MCF 10A (cell line): ENCODE data around the gene WWOX. TPM values are rescaled to one million over a fixed set of nuclear protein-coding genes. Genes with fewer than 3 reads are reported as not detected.

Experiments
- BruUV-seq: library from RNA; stranded (reverse); fragments of 400-500 nt; replicated peaks from 2 replicates; lab custom pipeline; 2021; lab: Mats Ljungman, UMichigan
- CTCF ChIA-PET: fragments of 300-600 bp; sonication (Branson Sonifier 250); formaldehyde crosslinking; extraction: SDS; loops from one replicate; lab custom pipeline; 2021; ENCODE audit warnings: antibody characterized with exemption, inconsistent platforms; lab: Yijun Ruan, JAX
- POLR2A ChIA-PET: fragments of 300-600, 350-650 bp; sonication (Branson Sonifier 250); formaldehyde crosslinking; extraction: SDS; loops from one replicate; lab custom pipeline; 2020; ENCODE audit warnings: antibody characterized with exemption, inconsistent platforms; lab: Yijun Ruan, JAX
- DNase-seq: peaks from one replicate; pipeline ENCODE4 v3.0.0-alpha.2; 2018; ENCODE audit not compliant: unreplicated experiment
- H3K27ac Mint-ChIP-seq: one replicate; pipeline ENCODE4 v1.8.0; 2022; ENCODE audit warnings: mild to moderate bottlenecking, low read depth, mixed read lengths; ENCODE audit not compliant: unreplicated experiment
- H3K27me3 Mint-ChIP-seq: one replicate; pipeline ENCODE4 v1.8.0; 2022; ENCODE audit warnings: mixed read lengths; ENCODE audit not compliant: insufficient read depth, unreplicated experiment
- H3K36me3 Mint-ChIP-seq: one replicate; pipeline ENCODE4 v1.8.0; 2022; ENCODE audit warnings: mild to moderate bottlenecking, moderate library complexity, mixed read lengths; ENCODE audit not compliant: insufficient read depth, unreplicated experiment
- H3K4me1 Mint-ChIP-seq: one replicate; pipeline ENCODE4 v1.8.0; 2022; ENCODE audit warnings: mixed read lengths; ENCODE audit not compliant: insufficient read depth, unreplicated experiment
- H3K4me3 Mint-ChIP-seq: one replicate; pipeline ENCODE4 v1.8.0; 2022; ENCODE audit warnings: mild to moderate bottlenecking, moderate library complexity, mixed read lengths; ENCODE audit not compliant: unreplicated experiment
- H3K9me3 Mint-ChIP-seq: one replicate; pipeline ENCODE4 v1.8.0; 2022; ENCODE audit warnings: mixed read lengths; ENCODE audit not compliant: unreplicated experiment
- intact Hi-C: fragments of 100-400 bp; cut with micrococcal nuclease; formaldehyde crosslinking; loops from 2 replicates; pipeline ENCODE4 v1.14.1; 2022
- total RNA-seq: library from RNA; stranded (reverse); gene quantifications from 2 replicates; pipeline ENCODE4 v1.2.3, GENCODE V29; 2022
- TF ChIP-seq, protein P1 (sequence below): fragments of 200-600 bp; IDR thresholded peaks from one replicate; pipeline ENCODE4 v1.8.0; 2022; ENCODE audit warnings: antibody characterized with exemption, mild to moderate bottlenecking; ENCODE audit not compliant: unreplicated experiment

WWOX gene
- total RNA-seq, 1 experiment from 2014 or later, result 18.1 TPM

DNA sequence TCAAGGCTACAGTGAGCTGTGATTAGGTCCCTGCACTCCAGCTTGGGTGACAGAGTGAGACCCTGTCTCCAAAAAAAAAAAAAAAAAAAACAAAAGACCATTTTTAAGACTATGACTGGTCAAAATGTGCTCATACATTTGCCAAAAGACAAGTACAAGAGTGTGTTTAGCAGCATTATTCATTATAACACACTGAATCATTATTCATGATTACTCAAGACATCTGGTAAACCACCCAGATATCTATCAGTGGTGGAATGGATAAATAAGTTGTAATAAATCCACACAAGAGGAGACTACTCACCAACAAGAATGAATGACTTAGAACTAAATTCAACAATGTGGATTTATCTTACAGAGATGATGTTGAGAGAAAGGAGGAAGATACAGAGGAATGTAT is 784.8 kb downstream of the WWOX start:
- intact Hi-C loops, result no loop called here
- Mint-ChIP-seq H3K36me3 (no peaks in the 10 kb centered on the region), H3K4me1 (peaks cover 5% of the 10 kb centered on the region), H3K9me3 (no peaks in the 10 kb centered on the region), H3K4me3 (no peak overlapping the region), H3K27ac (no peak overlapping the region), H3K27me3 (peaks cover 14% of the 10 kb centered on the region)
- no peak for DNase-seq
- no TSS peak for BruUV-seq
- TF ChIP-seq, protein P1, sequence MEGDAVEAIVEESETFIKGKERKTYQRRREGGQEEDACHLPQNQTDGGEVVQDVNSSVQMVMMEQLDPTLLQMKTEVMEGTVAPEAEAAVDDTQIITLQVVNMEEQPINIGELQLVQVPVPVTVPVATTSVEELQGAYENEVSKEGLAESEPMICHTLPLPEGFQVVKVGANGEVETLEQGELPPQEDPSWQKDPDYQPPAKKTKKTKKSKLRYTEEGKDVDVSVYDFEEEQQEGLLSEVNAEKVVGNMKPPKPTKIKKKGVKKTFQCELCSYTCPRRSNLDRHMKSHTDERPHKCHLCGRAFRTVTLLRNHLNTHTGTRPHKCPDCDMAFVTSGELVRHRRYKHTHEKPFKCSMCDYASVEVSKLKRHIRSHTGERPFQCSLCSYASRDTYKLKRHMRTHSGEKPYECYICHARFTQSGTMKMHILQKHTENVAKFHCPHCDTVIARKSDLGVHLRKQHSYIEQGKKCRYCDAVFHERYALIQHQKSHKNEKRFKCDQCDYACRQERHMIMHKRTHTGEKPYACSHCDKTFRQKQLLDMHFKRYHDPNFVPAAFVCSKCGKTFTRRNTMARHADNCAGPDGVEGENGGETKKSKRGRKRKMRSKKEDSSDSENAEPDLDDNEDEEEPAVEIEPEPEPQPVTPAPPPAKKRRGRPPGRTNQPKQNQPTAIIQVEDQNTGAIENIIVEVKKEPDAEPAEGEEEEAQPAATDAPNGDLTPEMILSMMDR, result no peak
- ChIA-PET POLR2A (interaction anchor here (0.7 kb wide), 1 partner anchor 705 kb away, joined by 3 read pairs; no protein-coding TSS in a partner anchor), CTCF (no interaction called here)

DNA sequence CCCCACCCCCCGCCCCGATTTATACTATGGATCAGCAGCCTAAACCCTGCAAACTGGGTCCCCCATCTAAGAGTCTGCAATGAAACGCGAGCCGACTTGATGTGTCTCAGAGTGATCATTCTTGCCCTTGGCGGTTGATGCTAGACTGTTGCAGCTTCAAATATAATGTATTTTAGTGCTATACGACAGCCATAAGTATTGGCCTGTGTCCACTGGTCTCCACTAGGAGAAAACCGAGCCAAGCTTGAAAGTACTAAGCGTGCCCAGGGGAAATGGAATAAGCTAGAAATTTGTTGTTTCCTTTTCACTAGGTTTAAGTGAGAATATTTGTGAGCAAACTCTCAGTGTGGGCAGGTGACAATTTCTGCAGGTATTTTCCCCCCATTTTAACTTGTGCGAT is 789.9 kb downstream of the WWOX start:
- H3K9me3 Mint-ChIP-seq, result no peaks in the 10 kb centered on the region
- ChIA-PET CTCF (interaction anchor here (0.6 to 0.7 kb wide), 3 partner anchors 143 to 1837 kb away, joined by 3 read pairs; no protein-coding TSS in a partner anchor), POLR2A (no interaction called here)
- H3K4me3 Mint-ChIP-seq, result no peak overlapping the region
- H3K36me3 Mint-ChIP-seq, result no peaks in the 10 kb centered on the region
- H3K27me3 Mint-ChIP-seq, result peaks cover 14% of the 10 kb centered on the region
- no TSS peak for BruUV-seq
- H3K4me1 Mint-ChIP-seq, result peaks cover 2% of the 10 kb centered on the region
- H3K27ac Mint-ChIP-seq, result no peak overlapping the region
- intact Hi-C loops, result no loop called here
- TF ChIP-seq, protein P1, result no peak
- no peak for DNase-seq

DNA sequence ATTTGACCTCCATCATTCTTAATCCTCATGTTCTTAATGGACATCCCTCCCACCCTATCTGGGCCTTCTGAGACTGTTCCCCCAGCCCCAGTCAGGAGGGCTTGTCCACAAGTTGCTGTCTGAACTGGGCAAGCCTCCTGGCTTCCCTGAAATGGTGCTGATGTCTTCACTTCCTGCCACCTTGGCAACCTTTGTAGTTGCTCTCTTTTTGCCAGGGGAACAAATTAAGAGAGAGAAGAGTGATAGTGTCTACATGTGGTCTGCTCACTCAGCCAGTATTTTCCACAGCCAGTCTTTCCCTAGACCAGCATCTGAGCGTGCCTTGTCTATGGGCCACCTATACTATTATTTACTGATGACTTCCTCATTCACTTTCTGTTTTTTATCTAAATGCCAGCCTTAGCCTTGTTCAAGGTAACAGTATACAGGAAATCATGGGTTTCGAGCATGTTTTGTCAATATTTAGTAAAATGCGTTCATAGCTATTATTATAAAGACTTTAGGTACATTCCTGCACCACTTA is 791.0 kb downstream of the WWOX start:
- TF ChIP-seq, protein P1, result no peak
- CTCF ChIA-PET, result no interaction called here
- H3K36me3 Mint-ChIP-seq, result no peaks in the 10 kb centered on the region
- no peaks in the 10 kb centered on the region for H3K9me3 Mint-ChIP-seq
- H3K27ac Mint-ChIP-seq, result no peak overlapping the region
- no peak overlapping the region for H3K4me3 Mint-ChIP-seq
- POLR2A ChIA-PET, result interaction anchor here (0.6 kb wide), 1 partner anchor 113 kb away, joined by 3 read pairs; no protein-coding TSS in a partner anchor
- H3K27me3 Mint-ChIP-seq, result peaks cover 14% of the 10 kb centered on the region
- DNase-seq, result no peak
- BruUV-seq, result no TSS peak
- no peaks in the 10 kb centered on the region for H3K4me1 Mint-ChIP-seq
- intact Hi-C loops, result no loop called here

DNA sequence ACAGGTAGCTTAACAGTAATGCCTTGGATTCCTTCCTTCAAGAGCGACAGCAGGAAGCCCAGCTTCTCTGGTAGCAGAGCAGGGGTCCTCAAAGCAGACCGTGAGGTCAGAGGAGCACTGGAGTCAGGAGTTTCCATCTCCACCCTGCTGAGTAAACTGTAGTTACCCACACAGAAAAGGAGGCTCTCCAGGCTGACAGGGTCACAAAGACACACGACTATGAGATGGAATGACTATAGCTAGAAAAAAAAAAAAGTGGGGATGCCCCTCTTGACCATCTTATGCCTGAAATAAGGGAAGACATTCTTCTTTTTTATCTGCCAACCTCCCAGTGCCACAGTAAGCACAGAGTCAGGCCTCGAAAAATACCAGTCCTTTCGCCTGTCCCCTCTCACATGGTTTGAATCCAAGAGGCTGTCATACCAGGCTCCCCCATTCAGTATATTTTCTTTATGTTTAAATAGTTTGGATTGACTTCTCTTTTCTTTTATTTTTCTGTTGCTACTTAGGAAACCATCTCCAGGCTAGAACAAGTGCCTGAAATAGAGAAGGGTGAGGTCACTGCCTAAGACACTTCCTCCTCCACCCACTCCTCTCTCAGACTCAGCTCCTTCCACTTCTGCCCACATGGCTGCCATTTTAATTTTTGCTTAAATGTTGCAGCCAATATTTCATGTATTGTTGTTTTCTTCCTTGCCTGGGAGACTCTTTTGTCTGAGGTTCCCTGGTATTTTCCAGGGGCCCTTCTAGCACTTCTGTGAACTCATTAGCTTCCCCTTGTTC is 793.7 kb downstream of the WWOX start:
- BruUV-seq, result no TSS peak
- no peaks in the 10 kb centered on the region for H3K9me3 Mint-ChIP-seq
- POLR2A ChIA-PET, result no interaction called here
- no peak for DNase-seq
- no peaks in the 10 kb centered on the region for H3K4me1 Mint-ChIP-seq
- H3K4me3 Mint-ChIP-seq, result no peak overlapping the region
- peaks cover 2% of the 10 kb centered on the region for H3K36me3 Mint-ChIP-seq
- intact Hi-C loops, result no loop called here
- CTCF ChIA-PET, result interaction anchor here (0.5 to 0.7 kb wide), 2 partner anchors 242 to 322 kb away, joined by 3 read pairs; no protein-coding TSS in a partner anchor
- TF ChIP-seq, protein P1, result no peak
- peaks cover 4% of the 10 kb centered on the region for H3K27me3 Mint-ChIP-seq
- H3K27ac Mint-ChIP-seq, result no peak overlapping the region
